H1 (cell line): Measurements from ENCODE around the gene TBC1D22A. TPM values are rescaled to one million over a fixed set of nuclear protein-coding genes. Genes with fewer than 3 reads are reported as not detected.

ENCODE experiments used
- CTCF ChIA-PET: fragments of 300-600 bp; sonication (Branson Sonifier 250); formaldehyde crosslinking; loops from one replicate; lab custom pipeline; 2021; ENCODE audit not compliant: partially characterized antibody; lab: Charles Lee
- POLR2A ChIA-PET: fragments of 300-600 bp; sonication (Branson Sonifier 250); formaldehyde crosslinking; loops from one replicate; lab custom pipeline; 2021; ENCODE audit warnings: inconsistent platforms; ENCODE audit not compliant: partially characterized antibody; lab: Charles Lee
- DNase-seq, 2 experiments: peaks; one replicate each; pipeline versions ENCODE4 v3.0.0 to v3.0.0-alpha.2; 2010 to 2022; ENCODE audit warnings: low spot score in 2 of 2, low read depth in 1 of 2, mixed read lengths in 1 of 2
- FAIRE-seq: peaks from 2 replicates; lab custom pipeline; 2011; peaks lifted over from hg19 to GRCh38; lab: Jason Lieb, UNC
- H2AFZ ChIP-seq: 2 replicates; pipeline ENCODE4 v1.8.1; 2012; ENCODE audit warnings: low read length, inconsistent platforms
- H2AK5ac ChIP-seq: 2 replicates; pipeline ENCODE4 v1.6.1; 2013; ENCODE audit warnings: low read depth, low read length
- H2BK120ac ChIP-seq: replicated peaks from 2 replicates; pipeline ENCODE3; 2013; ENCODE audit warnings: low read depth, low read length, inconsistent platforms
- H2BK12ac ChIP-seq: 2 replicates; pipeline ENCODE4 v1.6.1; 2013; ENCODE audit warnings: low read depth, low read length
- H2BK15ac ChIP-seq: 2 replicates; pipeline ENCODE4 v1.6.1; 2013; ENCODE audit warnings: low read length
- H2BK20ac ChIP-seq: 2 replicates; pipeline ENCODE4 v1.6.1; 2013; ENCODE audit warnings: low read length
- H2BK5ac ChIP-seq: 2 replicates; pipeline ENCODE4 v1.6.1; 2013; ENCODE audit warnings: low read depth, low read length
- H3K14ac ChIP-seq: 2 replicates; pipeline ENCODE4 v1.6.1; 2013; ENCODE audit warnings: inconsistent platforms; ENCODE audit not compliant: insufficient read length
- H3K18ac ChIP-seq: 2 replicates; pipeline ENCODE4 v1.6.1; 2013; ENCODE audit warnings: low read length; ENCODE audit errors: extremely low read depth
- H3K23ac ChIP-seq: 2 replicates; pipeline ENCODE4 v1.6.1; 2013; ENCODE audit warnings: inconsistent platforms; ENCODE audit not compliant: insufficient read length
- H3K23me2 ChIP-seq: 2 replicates; pipeline ENCODE4 v1.6.1; 2013; ENCODE audit warnings: low read depth, low read length
- H3K27ac ChIP-seq: 2 replicates; pipeline ENCODE4 v1.6.1; 2011; ENCODE audit warnings: low read depth, low read length, inconsistent platforms
- H3K27me3 ChIP-seq, 4 experiments: replicated peaks in 1 of 4; 1 replicate in 1 of 4; 2 replicates in 3 of 4; pipeline versions ENCODE4 v1.6.1 to v1.8.1; 2011 to 2013; ENCODE audit warnings: low read length in 3 of 4, mild to moderate bottlenecking in 3 of 4, inconsistent platforms in 2 of 4, mixed read lengths in 2 of 4, moderate library complexity in 1 of 4; ENCODE audit not compliant: control insufficient read depth in 3 of 4, insufficient read depth in 3 of 4; ENCODE audit errors: extremely low read depth in 1 of 4
- H3K36me3 ChIP-seq, 4 experiments: 2 replicates each; pipeline versions ENCODE4 v1.6.1 to v1.8.1; 2011 to 2013; ENCODE audit warnings: mild to moderate bottlenecking in 4 of 4, low read length in 3 of 4, moderate library complexity in 2 of 4, control low read depth in 1 of 4, inconsistent platforms in 1 of 4; ENCODE audit not compliant: insufficient read depth in 4 of 4, control insufficient read depth in 2 of 4
- H3K4ac ChIP-seq: replicated peaks from 2 replicates; pipeline ENCODE3; 2013; ENCODE audit warnings: low read length, low read depth, mixed read lengths, inconsistent platforms; ENCODE audit not compliant: insufficient read length
- H3K4me1 ChIP-seq, 4 experiments: replicated peaks in 1 of 4; 1 replicate in 1 of 4; 2 replicates in 3 of 4; pipeline versions ENCODE4 v1.6.1 to v1.8.1; 2011 to 2013; ENCODE audit warnings: low read length in 3 of 4, inconsistent platforms in 2 of 4, mixed read lengths in 1 of 4; ENCODE audit not compliant: insufficient read depth in 4 of 4, control insufficient read depth in 3 of 4
- H3K4me2 ChIP-seq, 2 experiments: 2 replicates each; pipeline versions ENCODE4 v1.6.1 to v1.8.1; 2011 to 2013; ENCODE audit warnings: low read depth in 2 of 2, low read length in 2 of 2, control low read depth in 1 of 2, inconsistent platforms in 1 of 2, mild to moderate bottlenecking in 1 of 2; ENCODE audit not compliant: insufficient read depth in 1 of 2
- H3K4me3 ChIP-seq, 4 experiments: fragments of 200-600, 300-600 bp in 1 of 4; sonication (generic), shearing (Covaris generic), sonication (Bioruptor Twin) in 1 of 4; 2 replicates each; pipeline versions ENCODE4 v1.5.1 to v1.8.1; 2011 to 2016; ENCODE audit warnings: low read length in 4 of 4, low read depth in 3 of 4, control low read depth in 2 of 4, inconsistent platforms in 2 of 4, mild to moderate bottlenecking in 2 of 4, mixed read lengths in 1 of 4, moderate library complexity in 1 of 4; ENCODE audit not compliant: insufficient read depth in 2 of 4; ENCODE audit errors: extremely low read depth in 1 of 4
- H3K56ac ChIP-seq: replicated peaks from 2 replicates; pipeline ENCODE3; 2013; ENCODE audit warnings: low read depth, mild to moderate bottlenecking, mixed read lengths, low read length, inconsistent platforms; ENCODE audit not compliant: insufficient read length
- H3K79me1 ChIP-seq: 2 replicates; pipeline ENCODE4 v1.6.1; 2013; ENCODE audit warnings: low read depth, low read length, control low read depth
- H3K79me2 ChIP-seq, 2 experiments: 2 replicates each; pipeline versions ENCODE4 v1.6.1 to v1.8.1; 2012 to 2013; ENCODE audit warnings: low read length in 2 of 2, mild to moderate bottlenecking in 2 of 2, inconsistent platforms in 1 of 2; ENCODE audit not compliant: insufficient read depth in 2 of 2, control insufficient read depth in 1 of 2
- H3K9ac ChIP-seq, 4 experiments: replicated peaks in 1 of 4; 1 replicate in 1 of 4; 2 replicates in 3 of 4; pipeline versions ENCODE4 v1.6.1 to v1.8.1; 2011 to 2013; ENCODE audit warnings: low read depth in 3 of 4, low read length in 3 of 4, control low read depth in 2 of 4, mild to moderate bottlenecking in 2 of 4, moderate library complexity in 2 of 4, inconsistent platforms in 1 of 4; ENCODE audit errors: extremely low read depth in 1 of 4
- H3K9me3 ChIP-seq, 2 experiments: 2 replicates each; pipeline versions ENCODE4 v1.6.1 to v1.8.1; 2012 to 2013; ENCODE audit warnings: mild to moderate bottlenecking in 2 of 2, moderate library complexity in 2 of 2, control low read depth in 1 of 2, inconsistent platforms in 1 of 2, low read depth in 1 of 2, low read length in 1 of 2, mixed read lengths in 1 of 2; ENCODE audit not compliant: insufficient read depth in 2 of 2
- H4K20me1 ChIP-seq, 2 experiments: replicated peaks in 1 of 2; 2 replicates each; pipeline versions ENCODE3 to v1.8.1; 2011 to 2013; ENCODE audit warnings: inconsistent platforms in 2 of 2, low read length in 2 of 2, mild to moderate bottlenecking in 1 of 2; ENCODE audit not compliant: insufficient read depth in 2 of 2, control insufficient read depth in 1 of 2
- H4K5ac ChIP-seq: 2 replicates; pipeline ENCODE4 v1.6.1; 2013; ENCODE audit warnings: low read length, low read depth, mixed read lengths, inconsistent platforms; ENCODE audit not compliant: insufficient read length
- H4K8ac ChIP-seq: 2 replicates; pipeline ENCODE4 v1.8.0; 2013; ENCODE audit warnings: mild to moderate bottlenecking, moderate library complexity, low read length, inconsistent platforms; ENCODE audit not compliant: insufficient read depth; ENCODE audit errors: extremely low read depth
- H4K91ac ChIP-seq: replicated peaks from 2 replicates; pipeline ENCODE3; 2013; ENCODE audit warnings: low read length, mixed read lengths, inconsistent platforms; ENCODE audit not compliant: insufficient read length
- EZH2 ChIP-seq: fragments of 200-600 bp; sonication (generic); IDR thresholded peaks from 2 replicates; pipeline ENCODE4 v1.7.1; 2012; ENCODE audit warnings: low read depth, mild to moderate bottlenecking, moderate library complexity, low read length, inconsistent platforms; ENCODE audit not compliant: severe bottlenecking
- WGBS, 2 experiments: shearing (Covaris generic) in 1 of 2; methylation state at CpG; one replicate each; pipeline versions ENCODE4 v1.1.6 to v1.1.7; 2013 to 2015; ENCODE audit warnings: low lambda C conversion rate in 2 of 2, mixed read lengths in 2 of 2, inconsistent platforms in 1 of 2, low coverage in 1 of 2, missing lambda C conversion rate in 1 of 2; ENCODE audit not compliant: insufficient replicate concordance in 2 of 2, insufficient coverage in 1 of 2, insufficient read length in 1 of 2; ENCODE audit errors: extremely low coverage in 1 of 2, missing lambda C conversion rate in 1 of 2; 5-methylcytosine and 5-hydroxymethylcytosine counted together
- polyA plus RNA-seq, 7 experiments: library from polyadenylated mRNA; depleted of rRNA in 3 of 7; stranded (reverse) in 5 of 7; unstranded in 2 of 7; fragments of >200 nt in 5 of 7; fragments of 200-250 nt in 2 of 7; gene quantifications; 1 replicate in 5 of 7; 2 replicates in 1 of 7; 4 replicates in 1 of 7; pipeline versions ENCODE4 v1.2.1 to v1.2.3, GENCODE V29; 2011 to 2013; ENCODE audit warnings: missing spikeins in 2 of 7, mixed read lengths in 2 of 7
- total RNA-seq: library from RNA; stranded (reverse); fragmentation: NEBNext Ultra II Directional; extraction: Animal tissue kit (Norgen Biotek cat#: 25700); gene quantifications from 2 replicates; pipeline ENCODE4 v1.2.1, GENCODE V29; 2021

Gene TBC1D22A
- total and polyA plus RNA-seq, 2 of the 8 experiments (the other 6 are each of a cell fraction or from before 2014, with no cell fraction given), result 11.9 to 18.4 TPM

DNA sequence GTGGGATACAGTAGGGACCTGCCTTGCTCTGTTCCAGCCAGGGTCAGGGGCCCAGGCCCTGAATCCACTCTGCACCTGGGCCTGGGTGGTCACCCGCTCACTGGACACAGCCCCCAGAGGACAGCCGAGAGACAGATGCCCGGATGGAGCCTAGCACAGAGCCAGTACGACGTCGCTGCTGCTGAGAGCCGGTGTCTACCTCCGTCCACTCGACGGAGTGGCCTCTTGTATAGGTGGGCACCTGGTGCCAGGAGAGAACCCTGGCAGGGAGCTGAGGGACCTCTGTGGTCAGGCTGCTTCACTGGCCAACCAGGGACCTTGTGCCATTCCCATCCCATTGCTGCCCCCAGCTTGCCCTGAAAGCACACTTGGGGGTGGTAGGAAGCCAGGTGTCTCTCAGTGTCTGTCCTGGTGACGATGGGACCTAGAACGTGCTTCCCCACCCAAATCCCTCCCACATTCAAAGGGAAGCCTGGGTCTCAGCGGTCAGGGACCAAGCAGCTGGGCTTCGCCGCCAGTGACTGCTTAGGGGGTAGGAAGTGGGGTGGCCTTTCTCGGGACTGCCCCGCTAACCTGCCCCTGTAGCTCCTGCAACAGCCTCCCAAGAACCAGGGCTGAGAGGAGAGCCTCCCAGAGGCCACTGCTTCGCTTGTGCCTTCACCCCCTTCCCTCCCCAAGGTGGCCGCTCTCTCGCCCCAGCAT is 14.1 kb upstream of the TBC1D22A start:
- H3K56ac ChIP-seq, result no peak overlapping the region
- H2BK120ac ChIP-seq, result no peak overlapping the region
- no peak overlapping the region for H3K18ac ChIP-seq
- no peaks in the 10 kb centered on the region for H3K23me2 ChIP-seq
- no peak overlapping the region for H3K23ac ChIP-seq
- no peak overlapping the region for H3K4ac ChIP-seq
- no peaks in the 10 kb centered on the region for H3K4me1 ChIP-seq
- H4K91ac ChIP-seq, result no peak overlapping the region
- no peaks in the 10 kb centered on the region for H3K36me3 ChIP-seq
- no peak overlapping the region for H3K4me3 ChIP-seq
- no peak overlapping the region; the same call in 1 of the 2 replicates for H4K8ac ChIP-seq
- no peak overlapping the region for H4K5ac ChIP-seq
- no peak for DNase-seq
- FAIRE-seq, result no peak
- no peak overlapping the region; the same call in 1 of the 2 replicates for H2BK15ac ChIP-seq
- H2BK5ac ChIP-seq, result no peak overlapping the region
- H3K14ac ChIP-seq, result no peak overlapping the region
- no peak overlapping the region for H2BK20ac ChIP-seq
- H3K79me2 ChIP-seq, result no peaks in the 10 kb centered on the region
- 94% methylated on average over 15 of the region's 20 CpGs; no CpG with 5 or more reads in 1 of the 2 experiments for WGBS, 2 experiments
- no peak for TF ChIP-seq EZH2
- no peak overlapping the region for H3K27ac ChIP-seq
- H2BK12ac ChIP-seq, result no peak overlapping the region
- H3K27me3 ChIP-seq, result peaks cover 0 to 4% (median 2%) of the 10 kb centered on the region in 4 experiments; a peak in 5 of 7 replicates
- ChIA-PET CTCF (interaction anchor here (0.9 to 2.9 kb wide), 4 partner anchors 9 to 112 kb away, joined by 3 to 15 read pairs (median 3); no protein-coding TSS in a partner anchor), POLR2A (interaction anchor here (1.3 to 4.4 kb wide), 3 partner anchors 8 to 14 kb away, joined by 3 to 25 read pairs (median 4); partner anchors contain the start of gene TBC1D22A)
- no peaks in the 10 kb centered on the region for H4K20me1 ChIP-seq
- H2AK5ac ChIP-seq, result no peak overlapping the region
- H3K9me3 ChIP-seq, result no peaks in the 10 kb centered on the region
- H3K79me1 ChIP-seq, result no peaks in the 10 kb centered on the region
- H3K9ac ChIP-seq, result no peak overlapping the region
- H3K4me2 ChIP-seq, result no peak overlapping the region
- H2AFZ ChIP-seq, result no peak overlapping the region
